ENCODE results near the gene PEX26. TPM values are rescaled to one million over a fixed set of nuclear protein-coding genes. Genes with fewer than 3 reads are reported as not detected.

PEX26 gene
- total and polyA plus RNA-seq, 2 of the 13 experiments (the other 11 are each of a cell fraction or from before 2014, with no cell fraction given), result 10.6 to 25.1 TPM

DNA sequence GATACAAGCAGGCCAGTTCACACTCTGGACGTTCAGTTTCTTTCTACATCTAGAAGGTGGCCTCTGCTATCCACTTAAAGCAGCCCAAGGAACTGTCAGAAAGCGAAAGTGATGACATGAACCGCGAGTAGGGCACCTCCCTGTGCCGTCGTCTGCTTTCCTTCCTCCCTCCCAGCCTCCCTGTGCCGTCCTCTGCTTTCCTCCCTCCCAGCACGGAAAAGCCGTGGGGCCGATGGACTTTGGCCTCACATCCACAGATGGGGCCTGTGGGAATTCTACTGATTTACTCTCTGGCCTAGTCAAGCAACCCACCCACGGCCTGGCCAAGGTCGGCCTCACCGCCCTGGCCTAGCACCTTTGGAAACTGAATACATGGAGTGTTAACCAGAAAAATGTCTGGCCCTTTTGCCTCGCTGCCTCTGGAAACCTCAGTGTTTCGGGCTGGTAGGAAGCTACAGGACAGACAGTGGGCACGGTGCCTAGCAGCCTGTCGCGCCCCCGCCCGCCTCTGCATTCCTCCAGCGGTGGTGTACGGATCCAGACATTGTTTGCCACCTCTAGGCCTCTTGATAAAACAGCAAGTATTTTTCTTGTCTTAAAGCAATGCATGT lies 14.2 kb downstream of the PEX26 start (continued):
- TF ChIP-seq, protein P1, sequence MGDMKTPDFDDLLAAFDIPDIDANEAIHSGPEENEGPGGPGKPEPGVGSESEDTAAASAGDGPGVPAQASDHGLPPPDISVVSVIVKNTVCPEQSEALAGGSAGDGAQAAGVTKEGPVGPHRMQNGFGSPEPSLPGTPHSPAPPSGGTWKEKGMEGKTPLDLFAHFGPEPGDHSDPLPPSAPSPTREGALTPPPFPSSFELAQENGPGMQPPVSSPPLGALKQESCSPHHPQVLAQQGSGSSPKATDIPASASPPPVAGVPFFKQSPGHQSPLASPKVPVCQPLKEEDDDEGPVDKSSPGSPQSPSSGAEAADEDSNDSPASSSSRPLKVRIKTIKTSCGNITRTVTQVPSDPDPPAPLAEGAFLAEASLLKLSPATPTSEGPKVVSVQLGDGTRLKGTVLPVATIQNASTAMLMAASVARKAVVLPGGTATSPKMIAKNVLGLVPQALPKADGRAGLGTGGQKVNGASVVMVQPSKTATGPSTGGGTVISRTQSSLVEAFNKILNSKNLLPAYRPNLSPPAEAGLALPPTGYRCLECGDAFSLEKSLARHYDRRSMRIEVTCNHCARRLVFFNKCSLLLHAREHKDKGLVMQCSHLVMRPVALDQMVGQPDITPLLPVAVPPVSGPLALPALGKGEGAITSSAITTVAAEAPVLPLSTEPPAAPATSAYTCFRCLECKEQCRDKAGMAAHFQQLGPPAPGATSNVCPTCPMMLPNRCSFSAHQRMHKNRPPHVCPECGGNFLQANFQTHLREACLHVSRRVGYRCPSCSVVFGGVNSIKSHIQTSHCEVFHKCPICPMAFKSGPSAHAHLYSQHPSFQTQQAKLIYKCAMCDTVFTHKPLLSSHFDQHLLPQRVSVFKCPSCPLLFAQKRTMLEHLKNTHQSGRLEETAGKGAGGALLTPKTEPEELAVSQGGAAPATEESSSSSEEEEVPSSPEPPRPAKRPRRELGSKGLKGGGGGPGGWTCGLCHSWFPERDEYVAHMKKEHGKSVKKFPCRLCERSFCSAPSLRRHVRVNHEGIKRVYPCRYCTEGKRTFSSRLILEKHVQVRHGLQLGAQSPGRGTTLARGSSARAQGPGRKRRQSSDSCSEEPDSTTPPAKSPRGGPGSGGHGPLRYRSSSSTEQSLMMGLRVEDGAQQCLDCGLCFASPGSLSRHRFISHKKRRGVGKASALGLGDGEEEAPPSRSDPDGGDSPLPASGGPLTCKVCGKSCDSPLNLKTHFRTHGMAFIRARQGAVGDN (CRISPR knock-in tag; IDR thresholded peaks at IDR 0.05), result peak; percentile 98
- TF ChIP-seq JUNB (CRISPR knock-in tag; IDR thresholded peaks at IDR 0.05; ENCODE audit: borderline replicate concordance) (no peak), MATR3 (CRISPR knock-in tag; IDR thresholded peaks at IDR 0.05) (no peak), ELF1 (CRISPR knock-in tag; IDR thresholded peaks at IDR 0.05) (no peak), POLR2AphosphoS5 (IDR thresholded peaks at IDR 0.05; ENCODE audit: low read depth, low read length) (peak; percentile 47), NR2F2 (IDR thresholded peaks at IDR 0.05; ENCODE audit: borderline replicate concordance, low read depth) (no peak), ZNF703 (CRISPR knock-in tag; IDR thresholded peaks at IDR 0.05; ENCODE audit: borderline replicate concordance) (no peak), CREB1 (IDR thresholded peaks at IDR 0.05) (no peak), CREB1 (CRISPR knock-in tag; IDR thresholded peaks at IDR 0.05) (no peak)
- TF ChIP-seq, protein P2, sequence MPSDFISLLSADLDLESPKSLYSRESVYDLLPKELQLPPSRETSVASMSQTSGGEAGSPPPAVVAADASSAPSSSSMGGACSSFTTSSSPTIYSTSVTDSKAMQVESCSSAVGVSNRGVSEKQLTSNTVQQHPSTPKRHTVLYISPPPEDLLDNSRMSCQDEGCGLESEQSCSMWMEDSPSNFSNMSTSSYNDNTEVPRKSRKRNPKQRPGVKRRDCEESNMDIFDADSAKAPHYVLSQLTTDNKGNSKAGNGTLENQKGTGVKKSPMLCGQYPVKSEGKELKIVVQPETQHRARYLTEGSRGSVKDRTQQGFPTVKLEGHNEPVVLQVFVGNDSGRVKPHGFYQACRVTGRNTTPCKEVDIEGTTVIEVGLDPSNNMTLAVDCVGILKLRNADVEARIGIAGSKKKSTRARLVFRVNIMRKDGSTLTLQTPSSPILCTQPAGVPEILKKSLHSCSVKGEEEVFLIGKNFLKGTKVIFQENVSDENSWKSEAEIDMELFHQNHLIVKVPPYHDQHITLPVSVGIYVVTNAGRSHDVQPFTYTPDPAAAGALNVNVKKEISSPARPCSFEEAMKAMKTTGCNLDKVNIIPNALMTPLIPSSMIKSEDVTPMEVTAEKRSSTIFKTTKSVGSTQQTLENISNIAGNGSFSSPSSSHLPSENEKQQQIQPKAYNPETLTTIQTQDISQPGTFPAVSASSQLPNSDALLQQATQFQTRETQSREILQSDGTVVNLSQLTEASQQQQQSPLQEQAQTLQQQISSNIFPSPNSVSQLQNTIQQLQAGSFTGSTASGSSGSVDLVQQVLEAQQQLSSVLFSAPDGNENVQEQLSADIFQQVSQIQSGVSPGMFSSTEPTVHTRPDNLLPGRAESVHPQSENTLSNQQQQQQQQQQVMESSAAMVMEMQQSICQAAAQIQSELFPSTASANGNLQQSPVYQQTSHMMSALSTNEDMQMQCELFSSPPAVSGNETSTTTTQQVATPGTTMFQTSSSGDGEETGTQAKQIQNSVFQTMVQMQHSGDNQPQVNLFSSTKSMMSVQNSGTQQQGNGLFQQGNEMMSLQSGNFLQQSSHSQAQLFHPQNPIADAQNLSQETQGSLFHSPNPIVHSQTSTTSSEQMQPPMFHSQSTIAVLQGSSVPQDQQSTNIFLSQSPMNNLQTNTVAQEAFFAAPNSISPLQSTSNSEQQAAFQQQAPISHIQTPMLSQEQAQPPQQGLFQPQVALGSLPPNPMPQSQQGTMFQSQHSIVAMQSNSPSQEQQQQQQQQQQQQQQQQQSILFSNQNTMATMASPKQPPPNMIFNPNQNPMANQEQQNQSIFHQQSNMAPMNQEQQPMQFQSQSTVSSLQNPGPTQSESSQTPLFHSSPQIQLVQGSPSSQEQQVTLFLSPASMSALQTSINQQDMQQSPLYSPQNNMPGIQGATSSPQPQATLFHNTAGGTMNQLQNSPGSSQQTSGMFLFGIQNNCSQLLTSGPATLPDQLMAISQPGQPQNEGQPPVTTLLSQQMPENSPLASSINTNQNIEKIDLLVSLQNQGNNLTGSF (CRISPR knock-in tag; IDR thresholded peaks at IDR 0.05), result no peak
- TF ChIP-seq, protein P3, sequence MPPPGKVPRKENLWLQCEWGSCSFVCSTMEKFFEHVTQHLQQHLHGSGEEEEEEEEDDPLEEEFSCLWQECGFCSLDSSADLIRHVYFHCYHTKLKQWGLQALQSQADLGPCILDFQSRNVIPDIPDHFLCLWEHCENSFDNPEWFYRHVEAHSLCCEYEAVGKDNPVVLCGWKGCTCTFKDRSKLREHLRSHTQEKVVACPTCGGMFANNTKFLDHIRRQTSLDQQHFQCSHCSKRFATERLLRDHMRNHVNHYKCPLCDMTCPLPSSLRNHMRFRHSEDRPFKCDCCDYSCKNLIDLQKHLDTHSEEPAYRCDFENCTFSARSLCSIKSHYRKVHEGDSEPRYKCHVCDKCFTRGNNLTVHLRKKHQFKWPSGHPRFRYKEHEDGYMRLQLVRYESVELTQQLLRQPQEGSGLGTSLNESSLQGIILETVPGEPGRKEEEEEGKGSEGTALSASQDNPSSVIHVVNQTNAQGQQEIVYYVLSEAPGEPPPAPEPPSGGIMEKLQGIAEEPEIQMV (CRISPR knock-in tag; IDR thresholded peaks at IDR 0.05; ENCODE audit: low read depth), result 0 out of 2 replicates have a peak, but pooled peaks have one; percentile 30
